Panc1 (cell line): ENCODE results near the gene MTHFD1. TPM values are rescaled to one million over a fixed set of nuclear protein-coding genes. Genes with fewer than 3 reads are reported as not detected.

Experiments used
- ATAC-seq: fragments of 200-7000 bp; cut with Tn5 transposase; 2 replicates; pipeline ENCODE4 v1.9.1; 2020; ENCODE audit warnings: mild to moderate bottlenecking, moderate library complexity
- BruUV-seq: library from RNA; stranded (reverse); fragments of 400-500 nt; replicated peaks from 2 replicates; lab custom pipeline; 2021; lab: Mats Ljungman, UMichigan
- CTCF ChIA-PET: fragments of 300-600 bp; sonication (Branson Sonifier 250); formaldehyde crosslinking; loops from one replicate; lab custom pipeline; 2022; ENCODE audit warnings: antibody characterized with exemption; lab: Charles Lee
- POLR2A ChIA-PET: fragments of 300-600 bp; sonication (Branson Sonifier 250); formaldehyde crosslinking; loops from one replicate; lab custom pipeline; 2022; ENCODE audit warnings: antibody characterized with exemption; lab: Charles Lee
- DNase-seq: peaks from one replicate; pipeline ENCODE4 v3.0.0-alpha.2; 2010; ENCODE audit warnings: low read depth, low spot score
- H3K27ac ChIP-seq: 2 replicates; pipeline ENCODE4 v1.5.1; 2011; ENCODE audit warnings: mild to moderate bottlenecking, low read length, inconsistent platforms
- H3K27me3 ChIP-seq: fragments of 200-500 bp; sonication (Bioruptor generic); 2 replicates; pipeline ENCODE4 v1.6.0; 2014; ENCODE audit warnings: low read length, inconsistent platforms; ENCODE audit not compliant: control insufficient read depth, insufficient read depth
- H3K36me3 ChIP-seq: fragments of 200-500 bp; sonication (Bioruptor generic); 2 replicates; pipeline ENCODE4 v1.5.1; 2014; ENCODE audit warnings: inconsistent platforms, mild to moderate bottlenecking, low read length, moderate library complexity; ENCODE audit not compliant: control insufficient read depth, insufficient read depth
- H3K4me1 ChIP-seq: 2 replicates; pipeline ENCODE4 v1.5.1; 2011; ENCODE audit warnings: inconsistent platforms, mild to moderate bottlenecking, low read length, moderate library complexity; ENCODE audit not compliant: control insufficient read depth, insufficient read depth
- H3K4me3 ChIP-seq, 2 experiments: 2 replicates each; pipeline ENCODE4 v1.5.1; 2011 to 2012; ENCODE audit warnings: low read depth in 2 of 2, low read length in 2 of 2, mild to moderate bottlenecking in 2 of 2, inconsistent platforms in 1 of 2, moderate library complexity in 1 of 2
- H3K9me3 ChIP-seq: fragments of 200-500 bp; sonication (Bioruptor generic); 2 replicates; pipeline ENCODE4 v1.5.1; 2014; ENCODE audit warnings: low read depth, mild to moderate bottlenecking, inconsistent platforms, low read length, moderate library complexity; ENCODE audit not compliant: control insufficient read depth, insufficient read depth
- POLR2AphosphoS5 ChIP-seq: IDR thresholded peaks from 2 replicates; pipeline ENCODE4 v1.6.1; 2012; ENCODE audit warnings: mild to moderate bottlenecking, low read depth, low read length, moderate library complexity
- SIN3A ChIP-seq: IDR thresholded peaks from 2 replicates; pipeline ENCODE4 v1.6.1; 2012; ENCODE audit warnings: low read depth, mild to moderate bottlenecking, low read length, moderate library complexity, borderline replicate concordance; ENCODE audit not compliant: insufficient read depth
- TCF7L2 ChIP-seq: IDR thresholded peaks from 2 replicates; pipeline ENCODE4 v1.6.1; 2011; ENCODE audit warnings: mild to moderate bottlenecking, low read depth, low read length, inconsistent platforms
- in situ Hi-C: cut with HindIII; loops from 2 replicates; pipeline ENCODE4 v1.10.0; 2016; ENCODE audit warnings: low sequenced_read_pairs, low pct_unique_long_range_greater_than_20kb
- intact Hi-C: fragments of 100-400 bp; cut with micrococcal nuclease; formaldehyde crosslinking; loops from one replicate; pipeline ENCODE4 v1.10.0; 2022; ENCODE audit not compliant: unreplicated experiment
- total RNA-seq: library from RNA; stranded (reverse); gene quantifications from one replicate; pipeline ENCODE4 v1.2.1, GENCODE V29; 2021; ENCODE audit not compliant: unreplicated experiment
- TF ChIP-seq, protein P1 (sequence below), 2 experiments: IDR thresholded peaks; 2 replicates each; pipeline ENCODE4 v1.6.1; 2011 to 2012; ENCODE audit warnings: low read depth in 2 of 2, control low read depth in 1 of 2, low read length in 1 of 2, mild to moderate bottlenecking in 1 of 2, moderate library complexity in 1 of 2; ENCODE audit not compliant: insufficient read depth in 1 of 2
- TF ChIP-seq, protein P2 (sequence below): fragments of 450-650 bp; IDR thresholded peaks from 2 replicates; pipeline ENCODE4 v1.5.1; 2017; ENCODE audit warnings: mild to moderate bottlenecking

MTHFD1 gene
- total RNA-seq, 1 experiment from 2014 or later: 141 TPM

DNA sequence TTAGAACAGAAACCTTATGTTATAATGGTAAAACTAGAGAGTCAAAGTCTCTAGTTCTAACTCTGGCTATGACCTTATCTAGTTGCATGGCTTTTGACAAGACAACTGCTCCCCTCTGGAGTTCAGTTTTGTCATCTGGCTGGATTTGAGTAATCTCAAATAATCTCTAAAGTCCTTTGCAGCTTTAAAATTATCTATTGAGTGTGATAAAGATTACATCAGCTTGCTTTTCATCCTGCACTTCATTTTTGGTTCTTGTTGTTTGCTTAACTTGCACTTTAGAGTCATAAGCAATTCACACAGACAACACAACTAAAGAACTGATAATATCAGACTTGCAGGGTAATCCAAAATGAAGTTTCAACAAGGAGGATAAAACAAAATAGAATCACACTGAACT, 79.4 kb downstream of the MTHFD1 start:
- ChIA-PET POLR2A (no interaction called here), CTCF (no interaction called here)
- H3K36me3 ChIP-seq: no peaks in the 10 kb centered on the region
- BruUV-seq: no TSS peak
- intact Hi-C loops: no loop called here
- TF ChIP-seq, protein P1, sequence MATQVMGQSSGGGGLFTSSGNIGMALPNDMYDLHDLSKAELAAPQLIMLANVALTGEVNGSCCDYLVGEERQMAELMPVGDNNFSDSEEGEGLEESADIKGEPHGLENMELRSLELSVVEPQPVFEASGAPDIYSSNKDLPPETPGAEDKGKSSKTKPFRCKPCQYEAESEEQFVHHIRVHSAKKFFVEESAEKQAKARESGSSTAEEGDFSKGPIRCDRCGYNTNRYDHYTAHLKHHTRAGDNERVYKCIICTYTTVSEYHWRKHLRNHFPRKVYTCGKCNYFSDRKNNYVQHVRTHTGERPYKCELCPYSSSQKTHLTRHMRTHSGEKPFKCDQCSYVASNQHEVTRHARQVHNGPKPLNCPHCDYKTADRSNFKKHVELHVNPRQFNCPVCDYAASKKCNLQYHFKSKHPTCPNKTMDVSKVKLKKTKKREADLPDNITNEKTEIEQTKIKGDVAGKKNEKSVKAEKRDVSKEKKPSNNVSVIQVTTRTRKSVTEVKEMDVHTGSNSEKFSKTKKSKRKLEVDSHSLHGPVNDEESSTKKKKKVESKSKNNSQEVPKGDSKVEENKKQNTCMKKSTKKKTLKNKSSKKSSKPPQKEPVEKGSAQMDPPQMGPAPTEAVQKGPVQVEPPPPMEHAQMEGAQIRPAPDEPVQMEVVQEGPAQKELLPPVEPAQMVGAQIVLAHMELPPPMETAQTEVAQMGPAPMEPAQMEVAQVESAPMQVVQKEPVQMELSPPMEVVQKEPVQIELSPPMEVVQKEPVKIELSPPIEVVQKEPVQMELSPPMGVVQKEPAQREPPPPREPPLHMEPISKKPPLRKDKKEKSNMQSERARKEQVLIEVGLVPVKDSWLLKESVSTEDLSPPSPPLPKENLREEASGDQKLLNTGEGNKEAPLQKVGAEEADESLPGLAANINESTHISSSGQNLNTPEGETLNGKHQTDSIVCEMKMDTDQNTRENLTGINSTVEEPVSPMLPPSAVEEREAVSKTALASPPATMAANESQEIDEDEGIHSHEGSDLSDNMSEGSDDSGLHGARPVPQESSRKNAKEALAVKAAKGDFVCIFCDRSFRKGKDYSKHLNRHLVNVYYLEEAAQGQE (IDR thresholded peaks at IDR 0.05; ENCODE audit: insufficient read depth in 1 of 2, low read depth in 2 of 2, low read length in 1 of 2): no peak
- TF ChIP-seq POLR2AphosphoS5 (no peak), SIN3A (no peak), TCF7L2 (no peak)
- TF ChIP-seq, protein P2, sequence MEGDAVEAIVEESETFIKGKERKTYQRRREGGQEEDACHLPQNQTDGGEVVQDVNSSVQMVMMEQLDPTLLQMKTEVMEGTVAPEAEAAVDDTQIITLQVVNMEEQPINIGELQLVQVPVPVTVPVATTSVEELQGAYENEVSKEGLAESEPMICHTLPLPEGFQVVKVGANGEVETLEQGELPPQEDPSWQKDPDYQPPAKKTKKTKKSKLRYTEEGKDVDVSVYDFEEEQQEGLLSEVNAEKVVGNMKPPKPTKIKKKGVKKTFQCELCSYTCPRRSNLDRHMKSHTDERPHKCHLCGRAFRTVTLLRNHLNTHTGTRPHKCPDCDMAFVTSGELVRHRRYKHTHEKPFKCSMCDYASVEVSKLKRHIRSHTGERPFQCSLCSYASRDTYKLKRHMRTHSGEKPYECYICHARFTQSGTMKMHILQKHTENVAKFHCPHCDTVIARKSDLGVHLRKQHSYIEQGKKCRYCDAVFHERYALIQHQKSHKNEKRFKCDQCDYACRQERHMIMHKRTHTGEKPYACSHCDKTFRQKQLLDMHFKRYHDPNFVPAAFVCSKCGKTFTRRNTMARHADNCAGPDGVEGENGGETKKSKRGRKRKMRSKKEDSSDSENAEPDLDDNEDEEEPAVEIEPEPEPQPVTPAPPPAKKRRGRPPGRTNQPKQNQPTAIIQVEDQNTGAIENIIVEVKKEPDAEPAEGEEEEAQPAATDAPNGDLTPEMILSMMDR: no peak
- peaks cover 2% of the 10 kb centered on the region; the same call in 1 of the 2 replicates for H3K4me1 ChIP-seq
- no peak overlapping the region for H3K27ac ChIP-seq
- no peaks in the 10 kb centered on the region for H3K27me3 ChIP-seq
- no peaks in the 10 kb centered on the region for H3K9me3 ChIP-seq
- H3K4me3 ChIP-seq: no peak overlapping the region
- no peak for ATAC-seq
- DNase-seq: no peak
- in situ Hi-C loops: no loop called here

DNA sequence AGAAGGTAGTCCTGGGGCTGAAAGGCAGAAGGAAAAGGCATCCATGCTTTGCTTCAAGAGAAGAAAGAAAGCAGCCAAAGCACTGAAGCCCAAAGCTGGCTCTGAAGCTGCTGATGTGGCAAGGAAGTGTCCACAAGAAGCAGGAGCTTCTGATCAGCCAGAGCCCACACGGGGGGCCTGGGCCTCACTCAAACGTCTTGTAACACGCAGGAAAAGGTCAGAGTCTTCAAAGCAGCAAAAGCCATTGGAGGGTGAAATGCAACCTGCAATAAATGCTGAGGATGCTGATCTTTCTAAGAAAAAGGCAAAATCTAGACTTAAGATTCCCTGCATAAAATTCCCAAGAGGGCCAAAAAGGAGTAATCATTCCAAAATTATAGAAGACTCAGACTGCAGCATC, 80.3 kb downstream of the MTHFD1 start:
- Histone ChIP-seq H3K4me3 (no peak overlapping the region), H3K9me3 (no peaks in the 10 kb centered on the region), H3K4me1 (peaks cover 2% of the 10 kb centered on the region; the same call in 1 of the 2 replicates), H3K27ac (no peak overlapping the region), H3K27me3 (no peaks in the 10 kb centered on the region), H3K36me3 (no peaks in the 10 kb centered on the region)
- no peak for DNase-seq
- no peak for TF ChIP-seq POLR2AphosphoS5
- no peak for ATAC-seq
- CTCF ChIA-PET: no interaction called here
- BruUV-seq: no TSS peak
- POLR2A ChIA-PET: no interaction called here
- in situ Hi-C loops: no loop called here
- intact Hi-C loops: no loop called here

DNA sequence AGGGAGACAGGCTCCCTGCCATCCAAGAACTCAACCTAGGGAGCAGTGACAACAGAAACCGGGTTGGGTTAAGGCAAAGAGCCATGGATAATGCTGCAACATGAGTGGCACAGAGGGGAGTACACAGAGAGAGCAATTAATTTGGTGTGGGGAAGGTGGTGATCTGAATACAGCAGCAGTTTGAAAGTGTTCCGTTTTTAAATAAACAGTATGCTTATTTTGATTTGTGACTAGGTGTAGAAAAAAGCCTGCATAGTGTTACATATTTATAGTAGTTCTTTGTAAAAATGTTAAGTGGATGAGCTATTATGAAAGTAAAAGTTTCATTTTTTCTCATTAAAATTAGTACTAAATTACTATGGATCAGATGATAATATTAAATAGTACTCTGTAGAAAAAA, 85.9 kb downstream of the MTHFD1 start:
- no peak for ATAC-seq
- H3K27ac ChIP-seq: no peak overlapping the region
- no peaks in the 10 kb centered on the region for H3K27me3 ChIP-seq
- TF ChIP-seq, protein P1 (IDR thresholded peaks at IDR 0.05; ENCODE audit: insufficient read depth in 1 of 2, low read depth in 2 of 2, low read length in 1 of 2): no peak
- TF ChIP-seq SIN3A: no peak
- no peak for TF ChIP-seq TCF7L2
- no peak for TF ChIP-seq POLR2AphosphoS5
- TF ChIP-seq, protein P2: no peak
- no TSS peak for BruUV-seq
- in situ Hi-C loops (no loop called here), intact Hi-C loops (loop anchor here (10.0 kb wide), 1 partner anchor 129 kb away; no protein-coding TSS in a partner anchor)
- no peak for DNase-seq
- POLR2A ChIA-PET: no interaction called here
- no peaks in the 10 kb centered on the region for H3K9me3 ChIP-seq
- H3K4me1 ChIP-seq: no peaks in the 10 kb centered on the region
- H3K36me3 ChIP-seq: no peaks in the 10 kb centered on the region
- CTCF ChIA-PET: no interaction called here
- H3K4me3 ChIP-seq: no peak overlapping the region
